CD14-positive monocyte (primary cell): ENCODE results near the gene TBC1D5. TPM values are rescaled to one million over a fixed set of nuclear protein-coding genes. Genes with fewer than 3 reads are reported as not detected.

Source experiments
- DNase-seq, 3 donors: peaks; one replicate each; pipeline ENCODE4 v3.0.0-alpha.2; 2011 to 2022
- H2AFZ ChIP-seq: 2 replicates; pipeline ENCODE4 v1.6.0; 2012; ENCODE audit warnings: mild to moderate bottlenecking, low read depth, low read length, inconsistent platforms; ENCODE audit not compliant: insufficient read depth, poor library complexity, severe bottlenecking
- H3K27ac ChIP-seq, 2 donors: 1 replicate in 1 of 2; 2 replicates in 1 of 2; pipeline ENCODE4 v1.5.1; 2012 to 2013; ENCODE audit warnings: low read length in 2 of 2, control low read depth in 1 of 2, inconsistent platforms in 1 of 2, low read depth in 1 of 2, mild to moderate bottlenecking in 1 of 2
- H3K27me3 ChIP-seq, 2 donors: one replicate each; pipeline versions ENCODE4 v1.6.0 to v1.6.1; 2011 to 2013; ENCODE audit warnings: low read length in 2 of 2; ENCODE audit not compliant: control insufficient read depth in 2 of 2, insufficient read depth in 2 of 2
- H3K36me3 ChIP-seq, 2 donors: replicated peaks in 1 of 2; 1 replicate in 1 of 2; 2 replicates in 1 of 2; pipeline versions ENCODE4 v1.5.1 to v1.6.1; 2012 to 2013; ENCODE audit warnings: low read length in 2 of 2, control low read depth in 1 of 2, inconsistent platforms in 1 of 2, mild to moderate bottlenecking in 1 of 2; ENCODE audit not compliant: insufficient read depth in 2 of 2, control insufficient read depth in 1 of 2
- H3K4me1 ChIP-seq, 2 donors: 1 replicate in 1 of 2; 2 replicates in 1 of 2; pipeline versions ENCODE4 v1.5.1 to v1.6.1; 2012 to 2013; ENCODE audit warnings: low read length in 2 of 2, control low read depth in 1 of 2, inconsistent platforms in 1 of 2, mild to moderate bottlenecking in 1 of 2, moderate library complexity in 1 of 2; ENCODE audit not compliant: insufficient read depth in 2 of 2, control insufficient read depth in 1 of 2
- H3K4me2 ChIP-seq: replicated peaks from 2 replicates; pipeline ENCODE3; 2012; ENCODE audit warnings: low read length, moderate library complexity, mild to moderate bottlenecking; ENCODE audit not compliant: poor library complexity, severe bottlenecking; ENCODE audit errors: extremely low read depth
- H3K4me3 ChIP-seq, 3 experiments: fragments of 200-600 bp in 1 of 3; sonication (generic) in 1 of 3; replicated peaks in 1 of 3; 1 replicate in 2 of 3; 2 replicates in 1 of 3; pipeline ENCODE4 v1.5.1; 2011 to 2013; ENCODE audit warnings: low read length in 3 of 3, mild to moderate bottlenecking in 3 of 3, control low read depth in 2 of 3, low read depth in 2 of 3, inconsistent platforms in 1 of 3, moderate library complexity in 1 of 3
- H3K79me2 ChIP-seq: 2 replicates; pipeline ENCODE4 v1.6.0; 2012; ENCODE audit warnings: mild to moderate bottlenecking, control low read depth, inconsistent platforms, low read length, moderate library complexity; ENCODE audit not compliant: insufficient read depth
- H3K9ac ChIP-seq: 2 replicates; pipeline ENCODE4 v1.6.0; 2017; ENCODE audit warnings: low read length, mild to moderate bottlenecking; ENCODE audit not compliant: insufficient read depth, poor library complexity, severe bottlenecking
- H3K9me3 ChIP-seq, 2 donors: replicated peaks in 1 of 2; 1 replicate in 1 of 2; 2 replicates in 1 of 2; pipeline versions ENCODE4 v1.5.1 to v1.6.1; 2012 to 2013; ENCODE audit warnings: low read length in 2 of 2, control low read depth in 1 of 2; ENCODE audit not compliant: control insufficient read depth in 1 of 2, insufficient read depth in 1 of 2
- H4K20me1 ChIP-seq: 2 replicates; pipeline ENCODE4 v1.6.0; 2012; ENCODE audit warnings: mild to moderate bottlenecking, low read length, control low read depth, moderate library complexity; ENCODE audit not compliant: insufficient read depth
- H3K27ac Mint-ChIP-seq, 7 donors: one replicate each; pipeline ENCODE4 v1.8.0; 2020; ENCODE audit warnings: mild to moderate bottlenecking in 7 of 7, mixed read lengths in 7 of 7, moderate library complexity in 6 of 7, inconsistent platforms in 2 of 7
- H3K27me3 Mint-ChIP-seq, 3 donors: one replicate each; pipeline ENCODE4 v1.8.0; 2021 to 2022; ENCODE audit warnings: low read depth in 3 of 3, mild to moderate bottlenecking in 3 of 3, mixed read lengths in 3 of 3, moderate library complexity in 3 of 3, inconsistent platforms in 1 of 3
- H3K36me3 Mint-ChIP-seq, 2 donors: one replicate each; pipeline ENCODE4 v1.8.0; 2020; ENCODE audit warnings: mixed read lengths in 2 of 2, inconsistent platforms in 1 of 2, mild to moderate bottlenecking in 1 of 2
- H3K4me1 Mint-ChIP-seq: one replicate; pipeline ENCODE4 v1.8.0; 2020; ENCODE audit warnings: mild to moderate bottlenecking, mixed read lengths
- H3K4me3 Mint-ChIP-seq, 2 donors: one replicate each; pipeline ENCODE4 v1.8.0; 2020; ENCODE audit warnings: mild to moderate bottlenecking in 2 of 2, mixed read lengths in 2 of 2, moderate library complexity in 1 of 2
- H3K9me3 Mint-ChIP-seq, 7 donors: one replicate each; pipeline ENCODE4 v1.8.0; 2020 to 2022; ENCODE audit warnings: mixed read lengths in 7 of 7, mild to moderate bottlenecking in 6 of 7, moderate library complexity in 6 of 7, inconsistent platforms in 2 of 7
- CTCF ChIP-seq: fragments of 200-600 bp; IDR thresholded peaks from one replicate; pipeline ENCODE4 v1.8.0; 2022; ENCODE audit warnings: antibody characterized with exemption, mild to moderate bottlenecking
- WGBS: methylation state at CpG from one replicate; pipeline ENCODE4 v1.1.5; 2013; ENCODE audit warnings: missing lambda C conversion rate; ENCODE audit not compliant: insufficient coverage; 5-methylcytosine and 5-hydroxymethylcytosine counted together
- intact Hi-C, 2 donors: fragments of 100-400 bp; cut with micrococcal nuclease; formaldehyde crosslinking; loops; one replicate each; pipeline versions ENCODE4 v1.15.0 to v1.15.1; 2023
- polyA plus RNA-seq, 3 donors: library from polyadenylated mRNA; depleted of rRNA in 1 of 3; unstranded in 2 of 3; stranded (reverse) in 1 of 3; fragments of 300-500 nt in 2 of 3; fragments of >200 nt in 1 of 3; fragmentation: Illumina TruSeq in 2 of 3; gene quantifications; 1 replicate in 2 of 3; 2 replicates in 1 of 3; pipeline ENCODE4 v1.2.3, GENCODE V29; 2012 to 2021

TBC1D5 gene
- polyA plus RNA-seq, 3 donors: 17.6 to 35.3 (median 21.0) TPM

- peaks cover 17 to 25% of the 10 kb centered on the region in 2 donors for H3K36me3 Mint-ChIP-seq
- no peak for DNase-seq
- no peak overlapping the region for H3K9ac ChIP-seq
- H3K79me2 ChIP-seq: no peaks in the 10 kb centered on the region
- H3K27ac ChIP-seq: no peak overlapping the region
- H3K36me3 ChIP-seq: peaks cover 10 to 18% of the 10 kb centered on the region in 2 donors
- intact Hi-C loops: no loop called here
- no peak overlapping the region for H3K4me3 Mint-ChIP-seq
- H3K9me3 Mint-ChIP-seq: no peaks in the 10 kb centered on the region
- no peaks in the 10 kb centered on the region for H4K20me1 ChIP-seq
- H2AFZ ChIP-seq: no peak overlapping the region
- no peaks in the 10 kb centered on the region for H3K27me3 Mint-ChIP-seq
- H3K9me3 ChIP-seq: no peaks in the 10 kb centered on the region
- no peaks in the 10 kb centered on the region for H3K27me3 ChIP-seq
- no peak overlapping the region for H3K4me2 ChIP-seq
- no peaks in the 10 kb centered on the region for H3K4me1 Mint-ChIP-seq
- no peaks in the 10 kb centered on the region for H3K4me1 ChIP-seq
- no CpG with 5 or more reads among the region's 5 CpGs for WGBS
- no peak for TF ChIP-seq CTCF
- no peak overlapping the region for H3K4me3 ChIP-seq
- no peak overlapping the region for H3K27ac Mint-ChIP-seq
Measured at GRCh38 chr3:17307887-17308286, 434.5 kb downstream of the TBC1D5 start.

- no peaks in the 10 kb centered on the region for H3K9me3 ChIP-seq
- H3K4me1 Mint-ChIP-seq: no peaks in the 10 kb centered on the region
- no peak for DNase-seq
- intact Hi-C loops: no loop called here
- H2AFZ ChIP-seq: no peak overlapping the region
- no peaks in the 10 kb centered on the region for H3K79me2 ChIP-seq
- TF ChIP-seq CTCF: no peak
- H3K27me3 Mint-ChIP-seq: no peaks in the 10 kb centered on the region
- no peaks in the 10 kb centered on the region for H3K9me3 Mint-ChIP-seq
- no CpG with 5 or more reads among the region's 1 CpG for WGBS
- no peak overlapping the region for H3K4me2 ChIP-seq
- H3K27me3 ChIP-seq: no peaks in the 10 kb centered on the region
- no peak overlapping the region for H3K27ac Mint-ChIP-seq
- H4K20me1 ChIP-seq: no peaks in the 10 kb centered on the region
- no peak overlapping the region for H3K4me3 ChIP-seq
- no peak overlapping the region for H3K4me3 Mint-ChIP-seq
- no peaks in the 10 kb centered on the region for H3K4me1 ChIP-seq
- peaks cover 10 to 18% of the 10 kb centered on the region in 2 donors for H3K36me3 ChIP-seq
- H3K36me3 Mint-ChIP-seq: peaks cover 17 to 25% of the 10 kb centered on the region in 2 donors
- H3K27ac ChIP-seq: no peak overlapping the region
- H3K9ac ChIP-seq: no peak overlapping the region
Measured at GRCh38 chr3:17307482-17307881, 434.9 kb downstream of the TBC1D5 start.
